ENCODE results near the gene TRPT1.

Gene TRPT1

GRCh38 chr11:64209563-64209843 lies 16.5 kb downstream of the TRPT1 start:
- DNase-seq (ENCODE audit: low read depth in 3 of 3, low spot score in 1 of 3), result no peak

GRCh38 chr11:64208796-64209562 lies 17.0 kb downstream of the TRPT1 start:
- no peak for DNase-seq (ENCODE audit: low read depth in 3 of 3, low spot score in 1 of 3)

GRCh38 chr11:64208086-64208795 lies 17.7 kb downstream of the TRPT1 start:
- no peak for DNase-seq (ENCODE audit: low read depth in 3 of 3, low spot score in 1 of 3)

- DNase-seq (ENCODE audit: low read depth in 3 of 3, low spot score in 1 of 3), result peak in 2 of 3 donors; percentile 56 to 59
Measured at GRCh38 chr11:64207256-64208085, 18.5 kb downstream of the TRPT1 start.

GRCh38 chr11:64206457-64207255 lies 19.3 kb downstream of the TRPT1 start, which contains the start of gene FERMT3:
FERMT3 (plus strand) TSS chr11:64206721; CDS start chr11:64207365, 644 bp downstream.
- peak in 2 of 3 donors; percentile 41 to 61 for DNase-seq (ENCODE audit: low read depth in 3 of 3, low spot score in 1 of 3)

GRCh38 chr11:64204464-64204989 lies 21.5 kb downstream of the TRPT1 start:
- DNase-seq (ENCODE audit: low read depth in 3 of 3, low spot score in 1 of 3), result peak; percentile 60 to 74 (median 73)

DNA sequence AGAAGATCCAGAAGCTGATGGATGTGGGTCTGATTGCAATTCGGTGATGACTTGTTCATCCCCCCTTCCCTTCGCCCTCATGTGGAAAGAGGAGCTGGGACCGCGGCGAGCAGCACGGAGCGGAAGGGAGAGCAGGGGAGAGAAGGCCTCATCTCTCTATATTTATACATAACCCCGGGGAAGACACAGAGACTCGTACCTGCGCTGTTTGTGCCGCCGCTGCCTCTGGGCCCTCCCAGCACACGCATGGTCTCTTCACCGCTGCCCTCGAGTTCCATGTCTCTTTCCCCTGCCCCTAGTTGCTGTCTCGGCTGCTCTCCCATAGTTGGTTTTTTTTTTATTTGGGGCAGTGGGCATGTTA lies 21.9 kb downstream of the TRPT1 start:
- no peak for DNase-seq (ENCODE audit: low read depth in 3 of 3, low spot score in 1 of 3)

DNA sequence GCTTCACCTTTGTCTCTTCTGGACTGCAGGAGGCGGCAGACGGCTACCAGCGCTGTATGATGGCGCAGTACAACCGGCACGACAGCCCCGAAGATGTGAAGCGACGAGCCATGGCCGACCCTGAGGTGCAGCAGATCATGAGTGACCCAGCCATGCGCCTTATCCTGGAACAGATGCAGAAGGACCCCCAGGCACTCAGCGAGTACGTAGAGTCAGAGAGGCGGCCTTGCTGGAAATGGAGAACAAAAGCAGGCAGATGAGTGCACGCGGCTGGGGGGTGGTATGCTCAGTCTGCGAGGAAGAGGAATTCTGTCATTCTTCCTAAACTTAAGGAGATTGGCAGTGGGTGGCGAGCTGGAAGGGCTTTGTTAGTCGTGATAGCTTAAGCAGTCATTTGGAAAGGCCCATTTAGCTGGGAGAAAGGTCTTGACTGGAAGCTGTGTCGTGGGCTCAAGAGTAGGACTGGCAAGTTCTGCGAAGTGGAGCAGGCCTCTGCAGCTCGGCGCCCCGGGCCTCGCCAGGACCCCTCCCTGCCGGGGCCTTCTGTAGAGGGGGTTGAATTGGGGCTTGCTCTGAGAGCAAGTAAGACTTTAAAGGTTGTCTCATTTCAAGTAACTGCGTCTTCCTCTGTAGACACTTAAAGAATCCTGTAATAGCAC lies 22.4 kb downstream of the TRPT1 start:
- DNase-seq (ENCODE audit: low read depth in 3 of 3, low spot score in 1 of 3), result no peak

GRCh38 chr11:64202992-64203391 lies 23.0 kb downstream of the TRPT1 start:
- no peak for DNase-seq (ENCODE audit: low read depth in 3 of 3, low spot score in 1 of 3)

DNA sequence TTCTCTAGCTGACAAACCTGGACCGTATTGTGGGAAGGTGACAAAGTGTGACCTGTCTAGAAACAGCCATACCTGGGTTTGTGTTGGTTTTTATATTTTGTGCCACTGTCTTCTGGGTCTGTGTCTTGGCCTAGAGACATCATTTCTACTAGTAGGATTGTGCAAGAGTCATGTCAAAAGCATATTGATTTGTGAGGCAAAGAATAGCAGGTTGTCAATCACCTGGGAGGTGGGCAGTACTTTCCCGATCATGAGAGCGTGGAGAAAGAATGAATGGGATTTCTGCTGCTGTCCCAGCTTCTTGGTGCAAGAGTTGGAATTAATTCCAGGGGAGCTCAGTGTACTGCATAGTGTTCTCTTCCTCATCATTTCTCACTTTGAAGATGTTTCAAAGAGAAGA lies 24.4 kb downstream of the TRPT1 start:
- no peak for DNase-seq (ENCODE audit: low read depth in 3 of 3, low spot score in 1 of 3)

DNA sequence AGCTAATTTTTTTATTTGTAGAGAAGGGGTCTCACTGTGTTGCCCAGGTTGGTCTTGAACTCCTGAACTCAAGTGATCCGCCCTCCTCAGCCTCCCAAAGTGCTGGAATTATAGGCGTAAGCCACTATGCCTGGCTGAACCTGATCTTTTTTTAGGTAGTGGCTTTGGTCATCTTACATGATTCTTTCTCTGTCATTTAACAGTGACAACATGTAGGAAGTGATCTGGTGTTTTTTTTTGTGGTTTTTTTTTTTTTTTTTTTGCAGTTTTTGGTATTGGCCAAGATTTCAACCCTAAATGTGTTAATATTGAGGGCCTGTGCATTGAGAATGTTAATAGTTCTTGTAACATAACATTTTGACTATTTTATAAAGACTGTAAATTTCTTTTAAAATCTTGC lies 27.5 kb downstream of the TRPT1 start:
- no peak for DNase-seq (ENCODE audit: low read depth in 3 of 3, low spot score in 1 of 3)

DNA sequence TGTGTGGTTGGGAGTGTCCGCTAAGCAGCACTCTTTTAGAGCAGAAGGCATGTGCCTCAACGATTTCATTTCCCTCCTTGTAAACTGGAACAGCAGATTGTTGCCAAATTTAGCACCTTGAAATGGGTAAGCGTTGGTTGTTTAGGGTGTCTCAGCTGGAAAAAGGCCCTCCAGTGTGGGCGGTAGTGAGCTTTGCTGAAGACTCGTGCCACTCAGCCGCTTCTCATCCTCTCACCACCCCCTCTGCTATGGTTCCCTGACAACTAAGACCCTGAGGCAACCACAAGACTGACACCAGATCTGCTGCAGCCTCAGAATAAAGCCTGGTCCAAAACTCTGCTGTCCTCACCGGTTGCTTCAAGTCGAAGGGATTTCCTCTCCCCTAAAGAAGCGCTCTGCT lies 29.4 kb downstream of the TRPT1 start:
- no peak for DNase-seq (ENCODE audit: low read depth in 3 of 3, low spot score in 1 of 3)

DNA sequence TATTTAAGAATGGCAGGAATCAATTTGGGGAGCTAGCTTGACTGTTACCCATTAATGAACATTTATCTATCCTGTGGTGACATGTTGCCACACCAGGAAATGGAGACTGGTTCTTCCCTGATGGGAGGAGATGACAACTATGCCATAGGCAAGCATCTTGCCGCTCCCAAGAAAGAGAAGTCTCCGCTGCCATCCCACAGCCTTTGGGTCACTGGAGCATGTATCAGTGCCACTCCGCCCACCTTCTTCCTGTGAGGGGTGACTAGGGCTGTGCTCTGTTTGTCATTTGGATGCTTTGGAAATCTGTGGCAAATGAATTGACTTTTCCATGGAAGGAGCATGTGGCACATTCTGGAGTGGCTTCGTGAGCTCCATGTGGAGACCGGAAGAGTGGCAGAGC lies 33.6 kb downstream of the TRPT1 start:
- DNase-seq (ENCODE audit: low read depth in 3 of 3, low spot score in 1 of 3), result no peak

GRCh38 chr11:64186492-64187165 lies 39.4 kb downstream of the TRPT1 start:
- no peak for DNase-seq (ENCODE audit: low read depth in 3 of 3, low spot score in 1 of 3)

DNA sequence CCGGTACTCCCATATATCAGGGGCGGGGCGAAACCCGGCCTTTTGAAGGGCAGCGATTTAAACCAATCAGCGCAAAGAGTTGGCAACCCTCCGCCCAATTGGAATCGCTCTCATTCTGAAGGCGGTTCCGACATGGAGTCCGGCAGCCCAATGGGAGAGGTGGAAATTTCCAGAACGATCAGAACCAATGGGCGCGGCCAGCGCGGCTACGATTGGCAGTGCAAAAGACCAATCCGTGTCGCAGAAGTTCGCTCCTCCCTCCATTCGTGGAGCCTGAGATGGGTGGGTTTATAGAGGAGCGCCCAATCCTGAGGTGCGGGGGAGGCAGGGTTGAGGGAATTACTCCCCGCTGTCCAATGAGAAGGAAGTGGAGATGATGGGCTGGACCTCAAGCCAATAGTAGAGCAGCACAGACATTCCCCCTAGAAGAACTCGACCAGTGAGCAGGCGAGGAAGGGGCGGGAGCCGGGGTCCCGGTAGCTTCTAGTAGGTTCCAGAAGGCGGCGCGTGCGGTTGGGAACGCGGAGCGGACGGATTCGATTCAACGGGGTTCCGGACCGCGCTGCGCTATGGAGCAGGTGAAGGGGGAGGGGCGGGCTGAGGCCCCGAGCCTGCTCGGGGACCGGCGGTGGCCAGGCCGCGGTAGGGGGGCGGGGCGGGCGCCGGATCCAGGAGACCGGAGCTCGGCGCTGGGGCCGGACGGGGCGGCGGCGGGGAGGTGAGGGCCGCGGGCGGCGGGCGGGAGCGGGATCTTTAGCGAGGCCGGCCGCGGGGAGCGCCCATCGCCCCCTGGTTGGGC lies 40.1 kb downstream of the TRPT1 start, which contains the start of gene STIP1:
TSS of gene STIP1 (plus strand) at position 479 of the 799 bp plus-strand sequence. CDS start at position 570, 91 bp downstream.
- DNase-seq (ENCODE audit: low read depth in 3 of 3, low spot score in 1 of 3), result peak; percentile 91 to 99 (median 98)

DNA sequence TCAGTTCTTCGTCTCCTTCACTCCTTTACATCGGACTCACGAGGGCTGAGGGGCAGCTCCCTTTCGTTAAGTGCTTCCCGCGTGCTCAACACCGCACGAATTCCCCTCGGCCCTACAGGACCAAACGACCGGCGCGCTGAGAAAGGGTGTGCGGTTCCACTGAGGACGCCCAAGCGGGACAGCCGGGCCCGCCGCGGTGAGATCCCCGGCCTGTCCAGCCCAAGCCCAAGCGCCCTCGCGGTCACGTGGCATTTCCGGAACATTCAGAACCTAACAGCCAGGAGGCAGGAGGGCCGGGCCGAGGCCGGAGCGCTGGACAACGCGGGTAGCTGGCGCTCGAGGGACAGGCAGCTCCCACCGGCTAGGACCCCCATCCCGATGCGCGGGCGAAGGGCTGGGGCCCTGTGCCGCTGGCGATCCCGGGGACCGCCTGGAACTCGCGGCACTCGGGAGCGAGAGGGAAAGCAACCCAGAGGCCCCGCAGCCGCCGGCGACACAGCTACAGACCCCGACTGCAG lies 40.8 kb downstream of the TRPT1 start:
- DNase-seq (ENCODE audit: low read depth in 3 of 3, low spot score in 1 of 3), result no peak

GRCh38 chr11:64183890-64184289 lies 42.1 kb downstream of the TRPT1 start:
- no peak for DNase-seq (ENCODE audit: low read depth in 3 of 3, low spot score in 1 of 3)

All from stimulated activated CD4-positive, alpha-beta T cell treated with anti-CD3 and anti-CD28 coated beads, TNF-alpha, amount 100 ng/mL, for 1 hour (primary cell).